OCI-LY7 (cell line): ENCODE measurements around the gene ISYNA1. TPM values are rescaled to one million over a fixed set of nuclear protein-coding genes. Genes with fewer than 3 reads are reported as not detected.

Experiments used
- BruUV-seq: library from RNA; stranded (reverse); fragments of 400-500 nt; replicated peaks from 2 replicates; lab custom pipeline; 2021; lab: Mats Ljungman, UMichigan
- CTCF ChIA-PET: fragments of 300-600 bp; sonication (Branson Sonifier 250); formaldehyde crosslinking; loops from one replicate; lab custom pipeline; 2022; ENCODE audit warnings: antibody characterized with exemption; ENCODE audit not compliant: unreplicated experiment; lab: Charles Lee
- POLR2A ChIA-PET: fragments of 300-600 bp; sonication (Branson Sonifier 250); formaldehyde crosslinking; loops from one replicate; lab custom pipeline; 2022; ENCODE audit warnings: antibody characterized with exemption; lab: Charles Lee
- DNase-seq: peaks from one replicate; pipeline ENCODE4 v3.0.0-alpha.2; 2015; ENCODE audit warnings: low spot score
- H2AFZ ChIP-seq: fragments of 200-600 bp; sonication (generic), shearing (Covaris generic); 2 replicates; pipeline ENCODE4 v1.6.1; 2014; ENCODE audit warnings: mild to moderate bottlenecking, antibody characterized with exemption, low read length, moderate library complexity
- H3K27ac ChIP-seq: fragments of 200-600 bp; sonication (generic); 2 replicates; pipeline ENCODE4 v1.5.1; 2014; ENCODE audit warnings: mixed run types, low read depth, mild to moderate bottlenecking, moderate library complexity, low read length, inconsistent platforms; ENCODE audit not compliant: poor library complexity, severe bottlenecking
- H3K36me3 ChIP-seq: fragments of 200-600 bp; sonication (generic); 2 replicates; pipeline ENCODE4 v1.6.1; 2014; ENCODE audit warnings: mild to moderate bottlenecking, antibody characterized with exemption, low read length, moderate library complexity, mixed read lengths; ENCODE audit not compliant: insufficient read depth
- H3K4me1 ChIP-seq: fragments of 200-600 bp; sonication (generic); 2 replicates; pipeline ENCODE4 v1.5.1; 2014; ENCODE audit warnings: mild to moderate bottlenecking, low read length; ENCODE audit not compliant: insufficient read depth, poor library complexity, severe bottlenecking
- H3K4me2 ChIP-seq: fragments of 200-600 bp; sonication (generic); 2 replicates; pipeline ENCODE4 v1.6.1; 2014; ENCODE audit warnings: mild to moderate bottlenecking, low read length
- H3K4me3 ChIP-seq: fragments of 200-600 bp; sonication (generic); 2 replicates; pipeline ENCODE4 v1.5.1; 2014; ENCODE audit warnings: mild to moderate bottlenecking, low read depth, low read length; ENCODE audit not compliant: poor library complexity, severe bottlenecking
- H3K79me2 ChIP-seq: fragments of 200-600 bp; sonication (generic); 2 replicates; pipeline ENCODE4 v1.6.1; 2016; ENCODE audit warnings: low read depth, mild to moderate bottlenecking, low read length, moderate library complexity, mixed read lengths; ENCODE audit not compliant: insufficient read depth
- H3K9me2 ChIP-seq: fragments of 200-600 bp; sonication (generic); 2 replicates; pipeline ENCODE4 v1.6.1; 2016; ENCODE audit warnings: mild to moderate bottlenecking, low read length, mixed read lengths; ENCODE audit not compliant: insufficient read depth
- H3K9me3 ChIP-seq: fragments of 200-600 bp; sonication (generic); 2 replicates; pipeline ENCODE4 v1.6.1; 2014; ENCODE audit warnings: mild to moderate bottlenecking, mixed run types, low read length, mixed read lengths
- H4K20me1 ChIP-seq: fragments of 200-600 bp; sonication (generic); 2 replicates; pipeline ENCODE4 v1.6.1; 2014; ENCODE audit warnings: mild to moderate bottlenecking, antibody characterized with exemption, low read length, moderate library complexity, mixed read lengths; ENCODE audit not compliant: insufficient read depth
- CTCF ChIP-seq: fragments of 200-600 bp; sonication (generic); conservative IDR thresholded peaks from 2 replicates; pipeline ENCODE4 v1.5.1; 2014; ENCODE audit warnings: mild to moderate bottlenecking, antibody characterized with exemption, low read length, moderate library complexity, mixed read lengths
- EZH2phosphoT487 ChIP-seq: fragments of 200-600 bp; sonication (generic); IDR thresholded peaks from 2 replicates; pipeline ENCODE4 v1.6.1; 2018; ENCODE audit warnings: low read depth, borderline replicate concordance, mild to moderate bottlenecking, mixed run types, antibody characterized with exemption, low read length, moderate library complexity, mixed read lengths
- intact Hi-C: fragments of 100-400 bp; cut with micrococcal nuclease; formaldehyde crosslinking; loops from one replicate; pipeline ENCODE4 v1.10.0; 2022; ENCODE audit not compliant: unreplicated experiment
- total RNA-seq, 2 experiments: library from RNA; depleted of rRNA in 1 of 2; stranded (reverse); fragments of >200 nt in 1 of 2; shearing (Covaris generic) in 1 of 2; gene quantifications; 2 replicates each; pipeline ENCODE4 v1.2.3, GENCODE V29; 2014 to 2022

Gene ISYNA1
- total RNA-seq, 2 experiments from 2014 or later: 1.8 to 8.9 TPM

DNA sequence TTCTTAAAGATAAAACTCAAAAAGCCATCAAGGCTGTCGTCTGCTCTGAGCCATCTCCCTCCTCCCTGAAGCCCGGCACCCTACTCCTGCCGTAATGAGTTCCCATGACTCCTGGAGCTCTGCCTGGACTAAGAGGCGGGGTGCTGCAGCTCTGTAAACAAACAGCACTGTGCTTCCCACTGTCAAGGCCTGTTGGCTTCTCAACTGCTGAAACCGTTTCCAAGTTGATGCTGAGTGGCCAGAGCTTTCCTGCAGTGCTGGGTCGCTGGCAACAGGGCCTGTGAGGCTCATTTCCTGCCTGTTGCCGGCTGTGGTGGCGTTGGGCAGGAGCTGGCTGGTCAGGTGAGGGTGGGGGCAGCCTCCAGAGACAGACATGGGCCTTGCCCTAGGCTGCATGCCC lies 26.7 kb upstream of the ISYNA1 start:
- intact Hi-C loops: no loop called here
- H2AFZ ChIP-seq: no peak overlapping the region
- no TSS peak for BruUV-seq
- H3K9me2 ChIP-seq: no peaks in the 10 kb centered on the region
- no peaks in the 10 kb centered on the region for H3K9me3 ChIP-seq
- DNase-seq: no peak
- ChIA-PET POLR2A (no interaction called here), CTCF (no interaction called here)
- no peak overlapping the region for H3K4me3 ChIP-seq
- no peaks in the 10 kb centered on the region for H4K20me1 ChIP-seq
- no peaks in the 10 kb centered on the region for H3K79me2 ChIP-seq
- peaks cover 33% of the 10 kb centered on the region for H3K36me3 ChIP-seq
- no peak overlapping the region for H3K27ac ChIP-seq
- TF ChIP-seq CTCF (no peak), EZH2phosphoT487 (no peak)
- no peak overlapping the region for H3K4me2 ChIP-seq
- H3K4me1 ChIP-seq: no peaks in the 10 kb centered on the region

DNA sequence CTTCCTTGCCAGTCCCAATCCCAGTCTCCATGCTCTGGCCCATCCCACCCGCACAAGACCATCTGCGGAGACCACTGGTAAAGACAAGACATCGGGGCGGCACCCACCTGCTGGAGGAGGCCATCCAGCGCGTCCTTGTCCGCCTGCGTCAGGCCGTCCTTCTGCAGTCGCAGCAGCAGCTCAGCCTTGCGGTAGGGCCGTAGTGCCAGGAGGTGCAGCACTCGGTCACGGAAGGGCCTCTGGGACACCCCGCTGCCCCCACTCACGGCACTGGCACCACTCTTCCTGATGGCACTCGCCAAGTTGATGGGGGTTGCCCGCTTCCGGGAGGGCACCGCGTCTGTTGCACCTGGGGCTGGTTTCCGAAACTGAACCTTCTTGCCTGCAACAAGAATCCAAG lies 23.5 kb upstream of the ISYNA1 start:
- Histone ChIP-seq H3K4me1 (no peaks in the 10 kb centered on the region), H2AFZ (no peak overlapping the region), H3K9me2 (no peaks in the 10 kb centered on the region), H3K4me2 (no peak overlapping the region), H3K79me2 (no peaks in the 10 kb centered on the region), H3K4me3 (no peak overlapping the region), H3K9me3 (no peaks in the 10 kb centered on the region), H4K20me1 (no peaks in the 10 kb centered on the region), H3K27ac (no peak overlapping the region), H3K36me3 (peaks cover 40% of the 10 kb centered on the region)
- intact Hi-C loops: no loop called here
- DNase-seq: no peak
- CTCF ChIA-PET: no interaction called here
- POLR2A ChIA-PET: no interaction called here
- TF ChIP-seq EZH2phosphoT487 (no peak), CTCF (no peak)
- no TSS peak for BruUV-seq

- no peak for DNase-seq
- Histone ChIP-seq H3K79me2 (no peaks in the 10 kb centered on the region), H3K4me1 (no peaks in the 10 kb centered on the region), H3K4me3 (no peak overlapping the region), H3K4me2 (no peak overlapping the region), H3K9me3 (no peaks in the 10 kb centered on the region), H3K27ac (no peak overlapping the region), H2AFZ (no peak overlapping the region), H4K20me1 (no peaks in the 10 kb centered on the region), H3K36me3 (peaks cover 45% of the 10 kb centered on the region), H3K9me2 (no peaks in the 10 kb centered on the region)
- intact Hi-C loops: no loop called here
- TF ChIP-seq EZH2phosphoT487 (no peak), CTCF (no peak)
- ChIA-PET CTCF (no interaction called here), POLR2A (no interaction called here)
- BruUV-seq: no TSS peak
These were observed 23.0 kb upstream of the ISYNA1 start for GRCh38 chr19:18460900-18461299.
